HG02938 (cell line): ENCODE data around the gene KIAA2012.

Experiments used
- ATAC-seq: cut with Tn5 transposase; IDR thresholded peaks from one replicate; pipeline ENCODE4 v1.9.1; 2021; ENCODE audit warnings: mild to moderate bottlenecking, moderate library complexity; ENCODE audit not compliant: unreplicated experiment

Gene KIAA2012

DNA sequence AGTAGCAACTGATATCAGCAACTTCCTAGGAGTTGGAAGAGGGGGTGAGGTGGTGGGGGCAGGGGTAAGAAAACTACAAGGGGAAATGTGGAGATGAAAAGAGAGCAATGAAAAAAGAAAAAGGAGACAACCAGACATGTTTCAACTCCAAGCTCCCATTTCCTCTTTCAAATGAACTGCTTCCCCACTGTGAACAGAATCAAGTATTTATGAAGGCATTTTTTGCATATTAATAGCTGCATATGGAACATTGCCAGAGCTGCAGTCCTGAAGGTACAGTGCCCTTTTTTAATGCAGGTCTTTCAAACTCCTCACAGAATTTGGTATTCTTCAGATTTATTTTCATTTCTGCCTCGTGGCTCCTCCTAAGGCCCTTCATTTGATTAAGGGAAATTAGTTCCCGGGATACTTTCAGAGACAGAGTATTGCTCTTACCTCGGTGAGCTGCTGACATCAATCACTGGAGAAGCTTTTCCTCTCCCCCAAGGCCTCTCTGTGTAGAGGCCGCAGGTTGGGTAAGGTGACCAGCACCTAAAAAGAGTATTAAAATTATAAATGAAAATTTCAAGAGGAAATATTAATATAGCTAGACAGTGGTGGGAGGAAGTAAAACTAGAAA is 68.4 kb downstream of the KIAA2012 start:
- no peak for ATAC-seq

DNA sequence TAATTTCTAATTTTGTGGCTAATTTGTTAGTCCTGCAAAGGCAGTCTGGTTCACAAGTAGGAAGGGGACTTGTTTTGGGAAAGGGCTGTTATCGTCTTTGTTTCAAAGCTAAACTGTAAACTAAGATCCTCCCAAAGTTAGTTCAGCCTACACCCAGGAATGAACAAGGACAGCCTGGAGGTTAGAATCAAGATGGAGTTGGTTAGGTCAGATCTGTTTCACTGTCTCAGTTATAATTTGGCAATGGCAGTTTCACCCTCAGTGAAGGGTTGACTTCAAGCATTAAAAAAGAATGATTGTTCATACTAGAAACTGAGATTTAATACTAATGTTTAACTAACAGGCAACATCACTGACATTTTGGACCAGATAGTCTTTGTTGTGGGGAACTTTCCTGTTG is 69.5 kb downstream of the KIAA2012 start:
- no peak for ATAC-seq

DNA sequence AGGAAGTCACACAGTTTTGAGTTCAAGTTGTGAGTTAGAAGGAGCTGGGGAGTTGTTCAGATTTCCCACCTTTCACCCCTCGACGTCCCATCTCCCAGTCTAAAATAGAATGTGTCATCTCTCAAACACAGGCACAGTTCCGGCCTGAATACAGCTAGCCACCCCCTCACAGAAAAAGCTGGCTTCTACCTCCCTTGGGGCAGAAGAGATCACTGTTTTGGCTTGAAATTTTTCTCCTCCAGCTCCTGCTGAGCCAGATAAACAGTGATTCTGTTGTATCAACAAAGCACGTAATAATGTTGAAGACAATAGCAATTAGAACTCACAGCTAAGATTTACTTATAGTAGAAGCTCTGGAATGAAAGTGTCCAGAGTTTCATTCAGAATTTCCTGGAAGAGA is 74.7 kb downstream of the KIAA2012 start:
- ATAC-seq, result no peak

DNA sequence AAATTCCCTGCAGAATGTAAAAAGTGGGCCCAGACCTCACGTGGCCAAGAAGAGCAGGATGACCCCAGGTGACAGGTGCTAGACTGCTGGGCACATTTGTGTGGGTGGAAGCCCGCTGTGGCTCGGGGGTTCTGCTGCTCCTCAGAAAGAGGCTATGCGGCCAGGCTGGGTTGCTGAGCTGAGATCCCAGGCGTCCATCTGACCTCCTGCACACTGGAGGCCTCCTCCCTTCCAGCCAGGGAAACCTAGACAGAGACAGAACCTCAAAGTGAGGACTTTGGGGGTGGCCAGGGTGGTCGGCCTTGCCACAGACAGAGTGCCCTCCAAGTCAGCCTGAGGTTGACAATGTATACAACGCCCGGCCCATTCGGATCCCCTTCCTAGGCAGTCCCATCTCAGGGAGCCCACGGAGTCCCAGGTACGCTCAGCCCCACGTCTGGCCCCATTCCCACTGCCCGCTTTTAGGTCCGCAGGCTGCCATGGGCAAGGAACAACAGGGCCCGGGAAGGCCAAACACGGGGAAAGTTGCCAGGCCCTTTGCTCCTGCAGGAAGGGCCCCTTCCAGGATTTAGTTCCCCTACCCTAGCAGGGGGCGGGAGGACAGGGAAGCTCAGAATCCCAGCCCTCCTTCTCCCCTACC is 75.6 kb downstream of the KIAA2012 start:
- ATAC-seq, result no peak

DNA sequence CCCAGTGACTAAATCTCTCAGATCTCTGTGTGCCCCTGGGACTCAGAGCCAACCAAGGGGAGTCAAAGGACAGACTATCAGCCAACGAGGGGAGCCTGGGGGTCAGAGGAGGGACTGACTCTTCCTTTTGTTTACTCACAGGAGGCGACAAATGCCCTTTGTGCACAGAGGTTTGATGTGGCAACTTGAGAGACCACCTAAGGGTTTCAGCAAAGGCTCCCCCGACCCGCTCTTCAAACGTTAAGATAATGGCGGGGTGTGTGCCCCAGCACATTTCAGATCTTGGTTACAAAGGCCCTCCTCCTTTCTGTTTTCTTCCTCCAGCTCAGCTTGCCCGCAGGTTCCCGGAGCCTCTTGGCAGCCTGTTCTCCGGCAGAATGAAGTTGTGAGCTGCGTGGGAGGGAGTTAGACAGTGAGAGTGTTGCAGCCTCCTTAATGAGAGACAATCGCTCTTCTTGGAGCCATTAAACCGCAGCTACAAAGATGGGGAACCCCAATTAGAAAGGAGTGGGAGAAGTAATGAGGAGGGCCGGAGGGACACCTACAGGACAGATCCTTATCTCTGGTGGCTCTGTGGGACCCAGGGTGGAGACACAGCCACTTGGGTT is 76.2 kb downstream of the KIAA2012 start:
- ATAC-seq, result no peak

DNA sequence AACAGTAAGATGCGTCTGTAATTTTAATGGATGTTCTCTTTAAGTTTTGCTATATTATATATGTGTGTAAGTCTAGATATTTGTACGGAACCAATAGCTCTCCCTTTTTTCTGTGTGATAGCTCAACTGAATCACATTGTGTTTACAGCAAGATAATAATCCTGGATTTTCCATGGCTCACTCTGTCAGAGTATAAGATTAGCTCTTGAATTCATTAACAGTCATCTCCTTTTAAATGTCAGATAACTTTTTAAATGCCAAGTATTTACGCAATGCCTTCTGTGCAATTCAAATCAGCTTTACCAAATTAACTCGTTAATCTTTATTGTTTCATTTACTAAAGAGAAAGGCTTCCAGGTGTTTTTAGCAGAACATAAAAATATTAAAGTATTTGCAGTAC is 76.9 kb downstream of the KIAA2012 start:
- ATAC-seq, result no peak

DNA sequence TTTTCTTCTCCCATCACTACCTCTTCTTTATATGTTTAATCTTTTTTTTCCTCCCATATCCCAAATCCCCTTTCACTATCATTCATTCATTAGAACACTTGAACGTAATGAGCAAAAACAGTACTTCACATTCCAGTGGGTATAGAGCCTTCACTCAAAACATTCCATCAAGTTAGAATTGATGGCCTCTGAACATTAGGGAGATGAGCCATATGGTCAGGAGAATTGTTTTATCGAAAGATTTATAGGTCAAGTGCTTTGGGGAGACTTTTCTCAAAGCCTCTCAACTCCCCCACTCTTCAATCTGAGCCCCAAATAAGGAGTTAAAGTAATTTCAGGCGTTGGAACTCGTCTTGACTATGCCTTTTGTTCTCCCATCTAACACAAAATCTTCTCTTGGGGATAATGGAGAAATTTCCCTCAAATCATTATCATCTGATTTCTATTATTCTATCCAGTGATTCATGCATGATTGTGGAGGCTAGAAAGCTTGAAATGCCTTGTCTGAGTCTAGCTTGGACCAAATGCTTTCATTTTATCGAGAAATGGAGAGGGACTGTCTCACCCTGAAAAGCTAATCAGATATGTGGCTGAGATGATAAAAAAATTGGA is 79.2 kb downstream of the KIAA2012 start:
- ATAC-seq, result no peak

DNA sequence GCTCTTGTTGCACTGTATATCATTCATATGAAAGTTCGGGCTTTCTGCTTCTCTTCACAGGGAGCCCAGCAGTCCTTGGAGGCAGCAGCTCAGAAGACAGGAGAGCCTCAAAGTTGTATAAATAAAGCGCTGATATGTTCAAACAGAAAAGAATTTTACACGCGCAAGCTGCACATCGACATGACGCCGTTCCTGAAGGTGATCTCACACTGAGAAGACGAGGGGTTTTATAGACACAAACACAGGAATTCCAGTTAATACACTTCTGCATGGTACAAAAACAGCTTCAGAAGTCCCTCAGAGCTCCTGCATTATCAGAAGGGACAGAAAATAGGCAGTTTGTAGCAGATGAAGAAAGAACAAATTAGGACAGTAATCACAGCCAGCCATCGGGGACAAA is 81.6 kb downstream of the KIAA2012 start:
- no peak for ATAC-seq

DNA sequence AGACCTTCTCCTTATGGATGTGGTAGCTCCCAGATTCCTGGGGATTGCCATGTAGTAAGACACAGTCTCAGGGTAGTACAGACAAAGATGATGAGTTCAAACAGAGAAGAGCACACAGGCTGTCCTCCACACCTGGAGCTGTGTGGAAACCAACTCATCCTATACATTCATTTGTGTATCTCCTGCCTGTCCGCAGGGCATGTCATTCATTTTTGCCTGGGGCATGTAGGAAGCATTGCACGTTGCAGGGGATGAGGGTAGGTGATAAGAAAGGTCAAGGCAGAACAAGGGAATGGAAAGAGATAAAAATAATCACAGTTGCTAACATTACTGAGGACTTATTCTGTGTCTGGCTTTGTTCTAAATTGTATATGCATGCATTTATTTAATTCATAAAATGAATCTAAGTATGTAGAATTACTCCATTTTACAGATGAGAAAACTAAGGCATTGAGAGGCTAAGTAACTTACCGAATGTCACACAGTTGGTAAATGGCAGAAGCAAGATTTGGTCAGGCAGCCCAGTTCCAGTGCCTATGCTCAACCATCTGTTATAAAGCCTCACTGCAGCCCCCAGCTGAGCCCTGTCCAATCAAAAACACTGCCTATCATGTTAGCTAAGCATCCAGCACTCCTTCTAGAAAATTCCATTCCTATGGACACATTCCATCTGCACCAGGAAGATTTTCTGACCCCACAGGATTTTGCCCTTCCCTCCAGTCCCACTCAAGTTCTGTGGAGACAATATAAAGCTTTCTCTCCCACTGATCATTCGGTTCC is 84.3 kb downstream of the KIAA2012 start:
- no peak for ATAC-seq

DNA sequence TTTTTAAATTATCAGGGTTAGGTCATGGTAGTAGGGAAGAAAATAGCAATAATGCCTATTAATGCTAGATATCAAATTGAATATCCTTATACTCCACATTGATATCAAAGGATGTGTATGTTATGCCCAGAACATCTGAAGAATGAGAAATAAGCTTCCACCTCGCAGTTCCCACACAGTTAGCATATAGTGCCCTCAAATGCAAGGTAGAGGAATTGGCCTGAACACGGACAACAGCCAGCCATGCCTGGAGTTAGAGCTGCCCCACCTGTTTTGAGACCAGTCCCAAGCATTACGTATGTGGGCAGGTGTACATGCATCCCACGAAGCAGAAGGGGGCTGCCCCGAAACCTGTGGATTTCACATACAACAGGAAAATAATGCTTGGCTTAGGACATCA is 85.7 kb downstream of the KIAA2012 start:
- no peak for ATAC-seq

DNA sequence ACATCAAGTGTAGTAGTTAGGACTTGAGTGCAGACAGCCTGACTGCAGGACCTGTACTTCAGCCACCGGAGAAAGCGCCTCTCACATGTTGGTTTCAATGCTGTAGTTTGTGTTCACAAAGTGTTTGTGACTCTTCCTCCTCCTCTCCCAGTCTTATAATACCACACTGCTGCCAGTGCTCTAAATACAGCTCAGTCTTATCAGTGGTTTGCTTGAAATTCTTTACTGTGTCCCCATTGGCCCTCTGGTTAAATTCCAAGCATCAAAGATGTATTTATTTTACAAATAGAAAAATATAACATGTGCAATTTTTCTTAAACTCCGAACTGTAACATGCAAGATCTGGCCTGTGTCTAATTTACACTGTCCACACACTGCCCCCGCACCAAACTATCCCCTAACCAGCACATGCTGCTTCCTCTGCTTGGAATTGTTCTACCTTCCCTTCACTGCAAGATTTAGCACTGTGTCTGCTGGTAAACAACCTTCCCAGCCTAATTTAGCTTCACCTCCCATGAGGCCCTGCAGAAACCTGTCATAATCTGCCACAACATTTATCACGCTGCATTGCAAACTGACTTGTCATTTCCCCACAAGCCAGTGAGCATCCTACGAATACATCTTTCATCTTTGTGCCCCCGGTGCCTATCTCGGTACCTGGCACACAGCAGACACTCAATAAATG is 88.2 kb downstream of the KIAA2012 start:
- ATAC-seq, result no peak

DNA sequence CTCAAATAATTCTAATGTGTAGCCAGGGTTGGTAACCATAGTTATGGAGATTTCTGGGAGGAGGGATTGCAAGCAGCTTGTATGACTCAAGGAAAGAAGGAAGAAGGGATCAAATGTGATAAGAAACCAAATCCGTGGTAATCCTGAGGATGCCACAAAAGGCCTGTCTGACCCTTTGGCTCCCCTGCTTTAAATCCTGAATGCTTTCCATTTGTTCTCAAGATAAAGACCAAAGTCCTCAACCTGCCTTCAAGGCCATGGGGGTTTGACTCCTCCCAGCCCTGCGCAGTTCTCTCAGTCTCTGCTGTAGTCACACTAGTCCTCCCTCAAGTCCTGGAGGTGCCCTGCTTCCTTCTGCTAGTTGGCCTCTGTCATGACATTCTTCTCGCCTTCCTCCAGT is 91.4 kb downstream of the KIAA2012 start:
- no peak for ATAC-seq

DNA sequence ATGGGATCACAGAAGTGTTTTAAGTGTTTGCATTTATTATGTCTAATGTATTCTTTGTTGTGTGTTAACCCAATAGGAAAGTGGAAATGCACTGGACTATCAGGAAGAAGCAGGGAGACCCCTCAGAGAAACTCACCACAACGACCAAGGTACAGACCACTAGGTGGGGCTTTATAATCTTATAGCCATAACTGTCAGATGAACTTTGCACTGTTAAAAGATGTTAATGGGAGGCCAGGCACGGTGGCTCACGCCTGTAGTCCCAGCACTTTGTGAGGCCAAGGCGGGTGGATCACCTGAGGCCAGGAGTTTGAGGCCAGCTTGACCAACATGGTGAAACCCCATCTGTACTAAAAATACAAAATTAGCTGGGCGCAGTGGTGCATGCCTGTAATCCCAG is 92.2 kb downstream of the KIAA2012 start:
- ATAC-seq, result no peak

DNA sequence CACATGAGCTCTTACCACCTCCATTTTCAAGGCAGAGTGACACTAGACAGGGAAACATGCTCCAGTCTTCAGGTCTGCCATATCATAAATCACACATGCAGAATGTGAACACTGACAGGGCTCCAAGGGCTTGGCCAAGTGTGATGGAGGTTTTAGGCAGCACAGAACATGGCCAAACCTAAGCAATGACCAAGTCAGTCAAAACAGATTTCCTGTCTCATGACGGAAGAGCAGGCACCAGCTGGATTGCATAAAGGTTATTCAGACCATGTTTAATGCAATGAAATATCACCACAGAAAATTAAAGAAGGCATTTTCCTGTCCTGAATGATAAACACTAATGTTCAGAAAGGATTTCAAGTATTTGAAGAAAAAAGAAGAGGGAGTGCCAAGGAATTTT is 92.9 kb downstream of the KIAA2012 start:
- ATAC-seq, result no peak

DNA sequence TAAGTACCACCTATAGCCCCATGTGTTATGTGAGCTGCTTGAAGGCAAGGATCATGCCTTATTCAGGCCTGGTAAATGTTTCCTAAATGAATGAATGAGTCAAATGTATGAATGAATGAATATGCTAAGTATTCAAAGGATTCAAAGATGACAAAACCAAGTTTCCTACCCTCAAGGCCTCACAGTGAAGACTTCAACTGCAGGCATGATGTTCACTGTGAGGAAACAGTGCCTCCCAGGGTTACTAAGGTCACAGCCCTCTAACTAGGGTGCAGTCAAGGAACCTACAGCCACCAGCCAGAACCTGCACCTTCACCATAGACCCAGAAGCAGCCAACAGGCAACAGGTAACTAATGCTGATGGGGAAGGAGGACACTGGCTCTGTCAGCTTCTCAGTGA is 96.1 kb downstream of the KIAA2012 start:
- no peak for ATAC-seq

DNA sequence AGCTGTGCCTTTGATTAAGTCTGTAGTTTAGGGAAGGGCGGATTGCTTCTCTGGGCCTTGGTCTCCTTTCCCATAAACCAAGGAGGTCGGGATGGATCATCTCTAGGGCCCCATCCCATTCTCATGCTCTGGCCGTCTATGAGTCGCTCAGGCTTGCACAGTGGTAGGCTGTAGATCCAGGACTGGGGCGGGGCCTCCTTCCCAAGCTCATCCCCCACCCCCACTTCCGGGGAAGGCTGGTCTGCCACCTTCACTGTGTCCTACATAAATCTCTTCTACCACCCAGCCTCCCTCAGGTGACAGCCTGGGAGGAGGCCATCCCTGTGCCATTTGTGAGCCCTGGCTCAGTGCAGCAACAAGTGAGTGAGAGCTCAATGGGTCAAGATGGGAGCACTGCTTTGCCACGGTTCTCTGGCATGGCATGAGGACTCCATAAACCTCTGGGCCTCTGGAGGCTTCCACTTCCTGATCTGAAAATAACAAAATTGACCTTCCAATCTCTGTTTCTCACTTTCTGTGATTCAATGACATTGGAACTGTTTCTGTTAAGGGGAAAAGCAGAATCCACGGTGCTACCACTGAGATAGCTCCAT is 96.9 kb downstream of the KIAA2012 start:
- no peak for ATAC-seq

DNA sequence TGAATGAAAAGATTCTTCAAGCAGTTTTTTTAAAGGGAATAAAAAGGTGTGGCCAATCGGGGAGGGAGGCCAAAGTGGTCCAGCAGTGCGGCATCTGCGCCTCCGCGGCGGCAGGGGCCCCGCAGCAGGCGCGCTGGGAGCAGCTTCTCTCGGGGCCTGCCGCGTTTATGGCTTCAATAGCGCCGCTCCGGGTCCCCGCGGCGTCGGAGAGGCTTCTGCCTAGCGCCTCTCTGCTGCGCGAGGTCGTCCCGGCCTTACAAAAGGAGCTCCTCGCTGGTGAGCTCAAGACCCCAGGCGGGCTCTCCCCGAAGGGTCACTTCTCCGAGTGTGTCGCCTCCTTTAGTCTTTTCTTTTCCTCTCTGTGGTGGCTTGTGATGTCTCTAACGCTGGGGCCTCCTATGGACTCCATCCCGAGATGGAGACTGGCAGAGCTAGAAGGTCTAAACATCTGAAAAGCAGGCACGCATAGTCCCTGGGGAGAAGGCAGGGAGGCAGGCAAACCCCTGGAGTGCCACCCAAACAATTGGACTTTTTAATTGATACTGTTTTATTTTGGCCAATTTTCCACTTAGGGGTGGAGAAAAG is 98.3 kb downstream of the KIAA2012 start:
- no peak for ATAC-seq

DNA sequence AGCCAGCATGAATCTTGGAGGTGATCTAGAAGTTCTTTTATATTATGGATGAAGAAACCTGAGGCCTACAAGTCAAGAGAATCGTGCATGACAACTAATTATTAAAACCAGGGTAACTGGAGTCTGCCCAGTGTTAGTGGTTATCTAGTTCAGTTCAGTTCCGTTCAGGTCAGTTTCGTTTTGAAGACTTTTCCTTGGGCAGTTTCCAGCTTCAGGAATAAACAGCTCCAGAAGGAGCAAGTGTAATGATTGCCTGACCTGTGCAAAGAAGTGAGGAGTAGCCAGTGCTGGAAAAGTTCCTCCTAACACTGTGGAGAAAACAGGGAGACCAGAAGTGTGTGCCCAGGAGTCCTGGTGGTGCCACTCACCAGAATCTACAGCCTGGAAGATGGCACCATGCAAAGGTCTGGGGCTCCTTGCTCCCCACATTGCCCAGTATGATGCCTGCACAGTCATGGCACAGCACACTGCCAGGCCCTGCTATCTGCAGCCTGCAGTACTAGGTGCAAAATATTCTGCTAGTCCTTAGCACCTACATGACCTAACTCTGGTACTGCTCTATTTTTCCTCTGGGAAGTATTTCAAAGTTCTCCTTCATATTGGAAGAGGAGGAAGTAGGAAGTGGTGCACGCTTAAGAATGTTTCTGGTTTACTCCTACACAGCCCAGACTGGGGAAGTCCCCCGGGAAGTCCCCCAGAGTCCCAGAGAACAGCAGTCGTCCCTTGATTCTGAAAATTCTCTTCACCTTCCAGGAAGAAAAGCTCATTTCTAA is 99.6 kb downstream of the KIAA2012 start:
- no peak for ATAC-seq

DNA sequence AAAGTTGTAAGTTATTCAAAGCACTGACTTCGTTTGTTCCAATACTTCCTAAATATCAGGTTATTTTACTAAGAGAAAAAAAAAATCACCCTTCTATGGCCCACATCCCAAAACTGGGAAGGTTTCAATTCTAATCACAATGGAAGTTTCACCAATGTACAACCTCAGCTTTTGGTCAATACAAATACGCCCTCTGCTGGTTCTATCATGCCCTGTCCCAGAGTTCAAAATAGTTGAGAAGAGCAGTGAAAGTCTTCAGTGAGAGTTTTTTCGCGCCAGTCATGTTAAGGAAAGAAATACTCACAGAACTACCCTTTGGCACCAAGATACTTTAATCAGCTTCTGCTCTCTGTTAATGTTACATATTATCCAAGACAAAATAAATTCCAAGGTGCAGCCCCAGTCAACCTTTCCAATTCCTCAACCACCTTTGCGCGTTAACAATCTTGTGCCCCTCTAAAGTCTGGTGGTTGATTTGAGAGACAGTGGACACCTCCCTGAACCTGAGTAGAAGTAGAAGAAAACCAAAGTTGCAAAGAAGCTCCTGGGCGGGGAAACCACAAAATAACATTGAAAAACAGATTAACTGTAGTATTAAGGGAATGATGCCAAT is 105.4 kb downstream of the KIAA2012 start:
- no peak for ATAC-seq
